ENCODE measurements around the gene TGFB1. TPM values are rescaled to one million over a fixed set of nuclear protein-coding genes. Genes with fewer than 3 reads are reported as not detected.

The TGFB1 gene
- total RNA-seq, 1 experiment from 2014 or later, result 10.4 TPM

DNA sequence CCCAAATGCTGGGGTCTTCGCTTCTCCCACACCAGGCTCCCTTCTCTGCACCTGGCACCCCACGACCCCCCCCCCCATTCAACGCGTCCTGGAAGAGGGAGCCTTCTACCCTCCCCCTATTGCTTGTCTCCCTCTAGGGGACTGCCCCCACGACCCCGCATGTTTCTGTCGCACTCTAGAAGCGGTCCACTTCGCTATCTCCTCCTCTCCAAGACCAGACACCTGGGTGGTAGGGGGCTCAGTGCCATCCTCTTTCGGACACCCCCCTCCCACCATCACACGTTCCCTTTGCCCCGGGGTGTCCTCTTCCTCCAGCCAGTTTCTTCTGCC is 1.5 kb downstream of the TGFB1 start:
- Mint-ChIP-seq H3K27ac (no peak overlapping the region), H3K4me1 (peaks cover 18% of the 10 kb centered on the region), H3K9me3 (no peaks in the 10 kb centered on the region), H3K36me3 (no peaks in the 10 kb centered on the region), H3K4me3 (peak overlapping the region; percentile 89), H3K27me3 (ENCODE audit: low read depth) (peaks cover 58% of the 10 kb centered on the region)
- CTCF ChIA-PET, result interaction anchor here (0.8 to 6.2 kb wide), 26 partner anchors 10 to 218 kb away, joined by 3 to 103 read pairs (median 6); partner anchors contain the start of genes B3GNT8, B9D2, CCDC97 and DMAC2
- ATAC-seq (no peak), DNase-seq (ENCODE audit: low spot score) (no peak)
- TF ChIP-seq ZNF671 (CRISPR knock-in tag; IDR thresholded peaks at IDR 0.05) (no peak), ZNF219 (CRISPR knock-in tag; IDR thresholded peaks at IDR 0.05; ENCODE audit: borderline replicate concordance) (no peak), GTF2I (CRISPR knock-in tag; conservative IDR thresholded peaks at IDR 0.05) (no peak), SP1 (CRISPR knock-in tag; conservative IDR thresholded peaks at IDR 0.05) (no peak), CREB1 (CRISPR knock-in tag; IDR thresholded peaks at IDR 0.05) (no peak), OVOL2 (CRISPR knock-in tag; IDR thresholded peaks at IDR 0.05; ENCODE audit: borderline replicate concordance) (no peak), SOX15 (CRISPR knock-in tag; IDR thresholded peaks at IDR 0.05) (no peak), ESRRA (CRISPR knock-in tag; IDR thresholded peaks at IDR 0.05; ENCODE audit: borderline replicate concordance) (no peak), ZNF416 (CRISPR knock-in tag; IDR thresholded peaks at IDR 0.05) (no peak), GRHL2 (CRISPR knock-in tag; IDR thresholded peaks at IDR 0.05; ENCODE audit: insufficient replicate concordance, severe bottlenecking) (no peak), FOXP4 (CRISPR knock-in tag; IDR thresholded peaks at IDR 0.05) (no peak), AFF4 (CRISPR knock-in tag; IDR thresholded peaks at IDR 0.05; ENCODE audit: borderline replicate concordance) (no peak), ZNF263 (CRISPR knock-in tag; IDR thresholded peaks at IDR 0.05; ENCODE audit: low read depth) (no peak), GABPB1 (CRISPR knock-in tag; IDR thresholded peaks at IDR 0.05) (no peak), RELA (CRISPR knock-in tag; IDR thresholded peaks at IDR 0.05; ENCODE audit: borderline replicate concordance) (no peak)
- TF ChIP-seq, protein P1, sequence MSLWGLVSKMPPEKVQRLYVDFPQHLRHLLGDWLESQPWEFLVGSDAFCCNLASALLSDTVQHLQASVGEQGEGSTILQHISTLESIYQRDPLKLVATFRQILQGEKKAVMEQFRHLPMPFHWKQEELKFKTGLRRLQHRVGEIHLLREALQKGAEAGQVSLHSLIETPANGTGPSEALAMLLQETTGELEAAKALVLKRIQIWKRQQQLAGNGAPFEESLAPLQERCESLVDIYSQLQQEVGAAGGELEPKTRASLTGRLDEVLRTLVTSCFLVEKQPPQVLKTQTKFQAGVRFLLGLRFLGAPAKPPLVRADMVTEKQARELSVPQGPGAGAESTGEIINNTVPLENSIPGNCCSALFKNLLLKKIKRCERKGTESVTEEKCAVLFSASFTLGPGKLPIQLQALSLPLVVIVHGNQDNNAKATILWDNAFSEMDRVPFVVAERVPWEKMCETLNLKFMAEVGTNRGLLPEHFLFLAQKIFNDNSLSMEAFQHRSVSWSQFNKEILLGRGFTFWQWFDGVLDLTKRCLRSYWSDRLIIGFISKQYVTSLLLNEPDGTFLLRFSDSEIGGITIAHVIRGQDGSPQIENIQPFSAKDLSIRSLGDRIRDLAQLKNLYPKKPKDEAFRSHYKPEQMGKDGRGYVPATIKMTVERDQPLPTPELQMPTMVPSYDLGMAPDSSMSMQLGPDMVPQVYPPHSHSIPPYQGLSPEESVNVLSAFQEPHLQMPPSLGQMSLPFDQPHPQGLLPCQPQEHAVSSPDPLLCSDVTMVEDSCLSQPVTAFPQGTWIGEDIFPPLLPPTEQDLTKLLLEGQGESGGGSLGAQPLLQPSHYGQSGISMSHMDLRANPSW (CRISPR knock-in tag; conservative IDR thresholded peaks at IDR 0.05; ENCODE audit: low read depth), result no peak
- TF ChIP-seq, protein P2, sequence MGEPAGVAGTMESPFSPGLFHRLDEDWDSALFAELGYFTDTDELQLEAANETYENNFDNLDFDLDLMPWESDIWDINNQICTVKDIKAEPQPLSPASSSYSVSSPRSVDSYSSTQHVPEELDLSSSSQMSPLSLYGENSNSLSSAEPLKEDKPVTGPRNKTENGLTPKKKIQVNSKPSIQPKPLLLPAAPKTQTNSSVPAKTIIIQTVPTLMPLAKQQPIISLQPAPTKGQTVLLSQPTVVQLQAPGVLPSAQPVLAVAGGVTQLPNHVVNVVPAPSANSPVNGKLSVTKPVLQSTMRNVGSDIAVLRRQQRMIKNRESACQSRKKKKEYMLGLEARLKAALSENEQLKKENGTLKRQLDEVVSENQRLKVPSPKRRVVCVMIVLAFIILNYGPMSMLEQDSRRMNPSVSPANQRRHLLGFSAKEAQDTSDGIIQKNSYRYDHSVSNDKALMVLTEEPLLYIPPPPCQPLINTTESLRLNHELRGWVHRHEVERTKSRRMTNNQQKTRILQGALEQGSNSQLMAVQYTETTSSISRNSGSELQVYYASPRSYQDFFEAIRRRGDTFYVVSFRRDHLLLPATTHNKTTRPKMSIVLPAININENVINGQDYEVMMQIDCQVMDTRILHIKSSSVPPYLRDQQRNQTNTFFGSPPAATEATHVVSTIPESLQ (CRISPR knock-in tag; IDR thresholded peaks at IDR 0.05), result no peak
- POLR2A ChIA-PET, result interaction anchor here (0.6 to 1.0 kb wide), 3 partner anchors 11 to 25 kb away, joined by 3 to 4 read pairs (median 4); partner anchors contain the start of gene B9D2
